ENCODE data around the gene RAB29. TPM values are rescaled to one million over a fixed set of nuclear protein-coding genes. Genes with fewer than 3 reads are reported as not detected.
A peak's percentile ranks its signal among the peaks of the same experiment; 100 is the strongest.

Gene RAB29
- total RNA-seq, 1 donor = 37.6 TPM

DNA sequence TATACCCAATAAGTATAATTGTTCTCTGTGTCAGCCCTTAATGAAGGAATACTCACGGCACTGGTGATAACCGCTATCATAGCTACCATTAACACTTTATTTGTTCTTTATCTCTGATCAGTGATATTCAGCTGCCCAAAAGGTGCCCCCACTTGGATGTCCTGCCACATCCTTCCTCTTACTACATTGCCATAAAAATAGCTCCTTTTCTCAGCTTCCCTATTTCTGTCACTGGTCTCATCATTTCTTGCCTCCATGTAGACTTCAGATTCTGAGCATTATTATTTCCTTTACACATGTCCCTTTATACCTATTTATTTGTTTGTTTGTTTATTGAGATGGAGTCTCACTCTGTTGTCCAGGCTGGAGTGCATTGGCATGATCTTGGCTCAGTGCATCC is 2.7 kb upstream of the RAB29 start:
- TF ChIP-seq, protein P1, sequence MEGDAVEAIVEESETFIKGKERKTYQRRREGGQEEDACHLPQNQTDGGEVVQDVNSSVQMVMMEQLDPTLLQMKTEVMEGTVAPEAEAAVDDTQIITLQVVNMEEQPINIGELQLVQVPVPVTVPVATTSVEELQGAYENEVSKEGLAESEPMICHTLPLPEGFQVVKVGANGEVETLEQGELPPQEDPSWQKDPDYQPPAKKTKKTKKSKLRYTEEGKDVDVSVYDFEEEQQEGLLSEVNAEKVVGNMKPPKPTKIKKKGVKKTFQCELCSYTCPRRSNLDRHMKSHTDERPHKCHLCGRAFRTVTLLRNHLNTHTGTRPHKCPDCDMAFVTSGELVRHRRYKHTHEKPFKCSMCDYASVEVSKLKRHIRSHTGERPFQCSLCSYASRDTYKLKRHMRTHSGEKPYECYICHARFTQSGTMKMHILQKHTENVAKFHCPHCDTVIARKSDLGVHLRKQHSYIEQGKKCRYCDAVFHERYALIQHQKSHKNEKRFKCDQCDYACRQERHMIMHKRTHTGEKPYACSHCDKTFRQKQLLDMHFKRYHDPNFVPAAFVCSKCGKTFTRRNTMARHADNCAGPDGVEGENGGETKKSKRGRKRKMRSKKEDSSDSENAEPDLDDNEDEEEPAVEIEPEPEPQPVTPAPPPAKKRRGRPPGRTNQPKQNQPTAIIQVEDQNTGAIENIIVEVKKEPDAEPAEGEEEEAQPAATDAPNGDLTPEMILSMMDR (IDR thresholded peaks at IDR 0.05; ENCODE audit: extremely low read depth, low read depth, low read length) = no peak
- H3K27ac ChIP-seq (ENCODE audit: low read depth, low read length) = no peak overlapping the region
- no peaks in the 10 kb centered on the region for H3K36me3 ChIP-seq (ENCODE audit: insufficient read depth, low read length)
- peaks cover 14% of the 10 kb centered on the region for H3K4me1 ChIP-seq (ENCODE audit: insufficient read depth, low read length)
- peaks cover 8% of the 10 kb centered on the region for H3K79me2 ChIP-seq (ENCODE audit: insufficient read depth, low read length)
- no peak overlapping the region for H3K4me3 ChIP-seq (ENCODE audit: insufficient read depth, low read length)
- no peak for DNase-seq (ENCODE audit: insufficient read length, low spot score, missing footprints)
- no peaks in the 10 kb centered on the region for H3K27me3 ChIP-seq (ENCODE audit: insufficient read depth, low read length)
- H3K4me2 ChIP-seq (ENCODE audit: insufficient read depth, low read length) = no peak overlapping the region
- H3K9me3 ChIP-seq (ENCODE audit: low read depth, low read length) = no peaks in the 10 kb centered on the region
- no peak overlapping the region for H2AFZ ChIP-seq (ENCODE audit: low read length)
- no peaks in the 10 kb centered on the region for H4K20me1 ChIP-seq (ENCODE audit: insufficient read depth, low read length)

DNA sequence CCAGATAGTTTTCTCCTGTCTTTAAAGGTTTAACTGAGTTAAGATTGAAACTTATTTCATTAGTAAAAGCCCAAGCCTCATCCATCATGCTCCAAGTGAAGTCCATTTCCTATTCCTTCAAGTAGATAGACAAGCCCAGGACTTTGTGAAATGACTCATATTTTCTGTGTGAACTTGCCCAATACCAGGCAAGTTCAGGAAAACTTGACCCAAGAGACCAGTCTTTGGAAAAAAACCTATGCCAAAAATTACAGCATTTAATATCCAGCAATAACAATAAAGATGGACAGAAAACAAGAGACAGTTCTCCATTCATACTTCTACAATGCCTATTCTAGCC is 405 bp upstream of the RAB29 start:
- Histone ChIP-seq H3K36me3 (ENCODE audit: insufficient read depth, low read length) (no peaks in the 10 kb centered on the region), H3K27ac (ENCODE audit: low read depth, low read length) (peak overlapping the region; percentile 61), H4K20me1 (ENCODE audit: insufficient read depth, low read length) (no peaks in the 10 kb centered on the region), H3K79me2 (ENCODE audit: insufficient read depth, low read length) (peaks cover 8% of the 10 kb centered on the region), H2AFZ (ENCODE audit: low read length) (peak overlapping the region; percentile 93), H3K9me3 (ENCODE audit: low read depth, low read length) (no peaks in the 10 kb centered on the region), H3K4me3 (ENCODE audit: insufficient read depth, low read length) (peak overlapping the region; percentile 88), H3K4me2 (ENCODE audit: insufficient read depth, low read length) (peak overlapping the region; percentile 92), H3K27me3 (ENCODE audit: insufficient read depth, low read length) (no peaks in the 10 kb centered on the region), H3K4me1 (ENCODE audit: insufficient read depth, low read length) (peaks cover 14% of the 10 kb centered on the region)
- no peak for DNase-seq (ENCODE audit: insufficient read length, low spot score, missing footprints)
- TF ChIP-seq, protein P1 (IDR thresholded peaks at IDR 0.05; ENCODE audit: extremely low read depth, low read depth, low read length) = no peak

DNA sequence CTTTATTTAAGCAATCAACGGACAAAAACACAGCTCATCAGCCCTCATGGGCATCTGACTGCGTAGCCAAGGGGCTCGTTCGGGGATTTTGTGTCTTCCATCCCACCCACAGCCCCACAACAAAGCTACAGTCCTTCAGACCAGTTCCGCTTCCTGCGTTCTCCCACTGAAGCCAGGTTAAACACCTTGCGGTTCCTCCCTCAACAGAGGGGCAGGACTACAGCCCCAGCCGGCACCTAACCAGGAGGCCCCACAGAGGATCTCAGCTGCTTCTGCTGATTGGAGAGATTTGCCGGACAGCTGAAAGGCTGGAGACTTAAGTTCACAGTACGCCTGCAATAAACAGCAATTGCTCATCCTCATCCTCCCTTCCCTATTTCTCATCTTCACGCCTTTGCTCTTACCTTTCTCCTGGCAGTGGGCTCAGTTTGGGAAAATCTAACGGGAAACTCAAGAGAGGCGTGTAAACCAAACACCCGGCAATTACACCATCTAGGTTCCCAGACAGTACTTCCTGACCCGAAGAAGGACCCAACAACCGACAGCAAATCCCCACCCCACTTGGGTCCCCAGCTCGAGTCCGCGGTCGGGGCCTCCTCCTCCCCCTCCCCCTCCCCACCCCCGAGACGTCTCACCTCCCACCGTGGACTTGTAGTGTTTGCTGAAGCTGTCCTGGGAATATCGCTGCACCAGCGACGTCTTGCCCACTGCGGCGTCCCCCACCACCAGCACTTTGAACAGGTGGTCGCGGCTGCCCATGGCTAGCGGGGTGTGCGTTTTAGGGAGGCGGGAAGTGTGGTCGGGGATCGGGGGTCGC is 876 bp downstream of the RAB29 start:
- Histone ChIP-seq H2AFZ (ENCODE audit: low read length) (peak overlapping the region; percentile 93), H3K79me2 (ENCODE audit: insufficient read depth, low read length) (peaks cover 8% of the 10 kb centered on the region), H3K27ac (ENCODE audit: low read depth, low read length) (peak overlapping the region; percentile 61), H3K9me3 (ENCODE audit: low read depth, low read length) (no peaks in the 10 kb centered on the region), H3K27me3 (ENCODE audit: insufficient read depth, low read length) (no peaks in the 10 kb centered on the region), H4K20me1 (ENCODE audit: insufficient read depth, low read length) (no peaks in the 10 kb centered on the region), H3K36me3 (ENCODE audit: insufficient read depth, low read length) (no peaks in the 10 kb centered on the region), H3K4me3 (ENCODE audit: insufficient read depth, low read length) (peak overlapping the region; percentile 88), H3K4me2 (ENCODE audit: insufficient read depth, low read length) (peak overlapping the region; percentile 92), H3K4me1 (ENCODE audit: insufficient read depth, low read length) (peaks cover 14% of the 10 kb centered on the region)
- peak; percentile 74 for DNase-seq (ENCODE audit: insufficient read length, low spot score, missing footprints)
- TF ChIP-seq, protein P1 (IDR thresholded peaks at IDR 0.05; ENCODE audit: extremely low read depth, low read depth, low read length) = no peak

DNA sequence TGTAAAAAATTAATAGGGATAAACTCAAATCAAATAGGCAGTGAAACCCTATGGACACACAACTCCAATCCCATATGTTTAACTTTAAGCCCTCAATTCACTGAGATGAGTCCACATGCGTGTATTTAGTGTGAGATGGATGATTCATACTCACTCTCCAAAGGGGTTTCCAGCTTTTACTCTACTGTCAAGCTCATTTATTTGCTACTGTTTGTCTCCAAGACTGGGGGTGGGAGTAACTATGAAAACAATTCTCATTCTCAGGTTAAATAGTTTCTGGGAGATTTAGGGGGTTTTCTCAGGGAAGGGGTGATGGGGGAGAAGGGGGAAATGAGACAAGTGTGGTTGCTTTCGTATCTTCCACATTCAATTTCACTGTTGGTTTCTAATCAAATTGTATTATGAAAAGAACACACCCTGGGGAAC is 2.7 kb downstream of the RAB29 start:
- Histone ChIP-seq H3K79me2 (ENCODE audit: insufficient read depth, low read length) (peaks cover 8% of the 10 kb centered on the region), H3K4me3 (ENCODE audit: insufficient read depth, low read length) (no peak overlapping the region), H3K27me3 (ENCODE audit: insufficient read depth, low read length) (no peaks in the 10 kb centered on the region), H3K9me3 (ENCODE audit: low read depth, low read length) (no peaks in the 10 kb centered on the region), H4K20me1 (ENCODE audit: insufficient read depth, low read length) (no peaks in the 10 kb centered on the region), H3K4me2 (ENCODE audit: insufficient read depth, low read length) (no peak overlapping the region), H3K27ac (ENCODE audit: low read depth, low read length) (no peak overlapping the region), H3K36me3 (ENCODE audit: insufficient read depth, low read length) (no peaks in the 10 kb centered on the region), H2AFZ (ENCODE audit: low read length) (no peak overlapping the region), H3K4me1 (ENCODE audit: insufficient read depth, low read length) (peaks cover 14% of the 10 kb centered on the region)
- TF ChIP-seq, protein P1 (IDR thresholded peaks at IDR 0.05; ENCODE audit: extremely low read depth, low read depth, low read length) = no peak
- no peak for DNase-seq (ENCODE audit: insufficient read length, low spot score, missing footprints)

Measured in osteoblast (primary cell).